ENCODE results near the gene TFAP2E. TPM values are rescaled to one million over a fixed set of nuclear protein-coding genes. Genes with fewer than 3 reads are reported as not detected.
"Not testable (repeated sequence)": the region's sequence is repeated elsewhere in the genome, so short reads cannot be mapped to it uniquely, and the experiment has no call there.

Gene TFAP2E
- total and polyA plus RNA-seq, 2 experiments from 2014 or later: 0.81 TPM; not detected in 1

DNA sequence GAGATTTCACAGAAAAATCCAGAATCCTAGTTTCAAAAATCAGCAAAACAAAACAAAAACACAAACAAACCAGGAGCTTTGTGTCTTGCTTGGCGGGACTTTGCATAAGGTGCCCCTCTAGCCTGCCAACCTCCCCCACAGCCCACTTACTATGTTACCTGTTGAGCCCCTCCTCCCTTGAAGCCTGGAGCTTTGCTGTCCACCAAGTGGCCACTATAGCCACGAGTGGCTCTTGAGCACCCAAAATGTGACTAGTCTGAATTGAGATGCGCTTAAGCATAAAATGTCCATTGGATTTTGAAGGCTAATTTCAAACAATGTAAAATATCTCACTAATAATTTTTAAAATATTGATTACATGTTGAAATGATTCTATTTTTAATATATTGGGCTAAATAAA lies 12.2 kb downstream of the TFAP2E start:
- H3K27ac ChIP-seq: no peak overlapping the region
- DNase-seq (ENCODE audit: low spot score): no peak
- H3K36me3 ChIP-seq (replicated peaks; ENCODE audit: insufficient read depth, low read depth): no peaks in the 10 kb centered on the region
- H3K4me3 ChIP-seq: no peak overlapping the region
- H3K4me2 ChIP-seq: no peak overlapping the region
- no peaks in the 10 kb centered on the region for H3K9me3 ChIP-seq (ENCODE audit: low read depth)
- H2AFZ ChIP-seq: no peak overlapping the region
- H3K79me2 ChIP-seq: no peaks in the 10 kb centered on the region
- H3K4me1 ChIP-seq (ENCODE audit: insufficient read depth): no peaks in the 10 kb centered on the region
- no peaks in the 10 kb centered on the region for H4K20me1 ChIP-seq (ENCODE audit: insufficient read depth, poor library complexity, severe bottlenecking)
- 88% methylated on average over 3 of the region's 3 CpGs for WGBS (ENCODE audit: low lambda C conversion rate, missing lambda C conversion rate)
- no peaks in the 10 kb centered on the region for H3K27me3 ChIP-seq
- TF ChIP-seq, protein P1, sequence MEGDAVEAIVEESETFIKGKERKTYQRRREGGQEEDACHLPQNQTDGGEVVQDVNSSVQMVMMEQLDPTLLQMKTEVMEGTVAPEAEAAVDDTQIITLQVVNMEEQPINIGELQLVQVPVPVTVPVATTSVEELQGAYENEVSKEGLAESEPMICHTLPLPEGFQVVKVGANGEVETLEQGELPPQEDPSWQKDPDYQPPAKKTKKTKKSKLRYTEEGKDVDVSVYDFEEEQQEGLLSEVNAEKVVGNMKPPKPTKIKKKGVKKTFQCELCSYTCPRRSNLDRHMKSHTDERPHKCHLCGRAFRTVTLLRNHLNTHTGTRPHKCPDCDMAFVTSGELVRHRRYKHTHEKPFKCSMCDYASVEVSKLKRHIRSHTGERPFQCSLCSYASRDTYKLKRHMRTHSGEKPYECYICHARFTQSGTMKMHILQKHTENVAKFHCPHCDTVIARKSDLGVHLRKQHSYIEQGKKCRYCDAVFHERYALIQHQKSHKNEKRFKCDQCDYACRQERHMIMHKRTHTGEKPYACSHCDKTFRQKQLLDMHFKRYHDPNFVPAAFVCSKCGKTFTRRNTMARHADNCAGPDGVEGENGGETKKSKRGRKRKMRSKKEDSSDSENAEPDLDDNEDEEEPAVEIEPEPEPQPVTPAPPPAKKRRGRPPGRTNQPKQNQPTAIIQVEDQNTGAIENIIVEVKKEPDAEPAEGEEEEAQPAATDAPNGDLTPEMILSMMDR (IDR thresholded peaks at IDR 0.05; ENCODE audit: poor library complexity): no peak
- TF ChIP-seq EZH2 (IDR thresholded peaks at IDR 0.05; ENCODE audit: borderline replicate concordance): no peak
- no peaks in the 10 kb centered on the region for H3K9me2 ChIP-seq (replicated peaks; ENCODE audit: insufficient read depth)

DNA sequence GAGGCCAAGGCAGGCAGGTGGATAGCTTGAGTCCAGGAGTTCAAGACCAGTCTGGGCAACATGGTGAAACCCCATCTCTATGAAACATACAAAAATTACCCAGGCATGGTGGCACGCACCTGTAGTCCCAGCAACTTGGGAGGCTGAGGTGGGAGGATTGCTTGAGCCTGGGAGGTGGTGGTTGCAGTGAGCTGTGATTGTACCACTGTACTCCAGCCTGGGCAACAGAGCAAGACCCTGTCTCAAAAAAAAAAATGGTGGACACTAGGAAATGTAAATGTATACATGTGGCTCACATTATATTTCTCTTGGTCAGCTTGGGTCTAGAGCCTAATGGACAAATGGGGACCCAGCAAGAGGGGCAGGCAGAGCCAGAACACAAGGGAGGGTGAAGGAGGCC lies 12.7 kb downstream of the TFAP2E start:
- WGBS (ENCODE audit: low lambda C conversion rate, missing lambda C conversion rate): 94% methylated on average over 1 of the region's 1 CpG
- H3K36me3 ChIP-seq (replicated peaks; ENCODE audit: insufficient read depth, low read depth); DNase-seq (ENCODE audit: low spot score): not testable (repeated sequence)

DNA sequence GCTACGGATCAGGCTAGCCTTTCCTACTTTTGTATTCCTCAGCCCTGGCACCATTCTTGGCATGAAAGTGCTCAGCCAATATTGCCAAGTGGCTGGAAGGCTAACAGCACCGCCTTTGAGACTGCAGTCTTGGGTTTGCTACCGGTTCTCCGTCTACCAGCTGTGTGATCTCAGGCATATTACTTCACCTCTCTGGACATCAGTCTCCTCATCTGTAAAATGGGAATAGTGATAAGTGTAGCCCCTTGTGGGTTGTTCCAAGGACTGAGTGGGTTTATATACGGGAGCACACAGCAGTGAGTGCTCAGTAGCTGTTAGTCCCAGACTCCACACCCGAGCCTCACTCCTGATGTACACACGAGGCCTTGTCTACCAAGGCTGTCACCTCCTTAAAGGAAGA lies 13.7 kb downstream of the TFAP2E start:
- Histone ChIP-seq H3K9me2 (replicated peaks; ENCODE audit: insufficient read depth) (no peaks in the 10 kb centered on the region), H3K27me3 (no peaks in the 10 kb centered on the region), H3K79me2 (no peaks in the 10 kb centered on the region), H2AFZ (no peak overlapping the region), H3K27ac (no peak overlapping the region), H4K20me1 (ENCODE audit: insufficient read depth, poor library complexity, severe bottlenecking) (no peaks in the 10 kb centered on the region), H3K4me1 (ENCODE audit: insufficient read depth) (no peaks in the 10 kb centered on the region), H3K4me2 (no peak overlapping the region), H3K36me3 (replicated peaks; ENCODE audit: insufficient read depth, low read depth) (no peaks in the 10 kb centered on the region), H3K4me3 (no peak overlapping the region), H3K9me3 (ENCODE audit: low read depth) (no peaks in the 10 kb centered on the region)
- TF ChIP-seq EZH2 (IDR thresholded peaks at IDR 0.05; ENCODE audit: borderline replicate concordance): no peak
- TF ChIP-seq EZH2phosphoT487 (IDR thresholded peaks at IDR 0.05; ENCODE audit: low read depth, severe bottlenecking, unreplicated experiment): no peak
- TF ChIP-seq, protein P1 (IDR thresholded peaks at IDR 0.05; ENCODE audit: poor library complexity): no peak
- 93% methylated on average over 7 of the region's 7 CpGs for WGBS (ENCODE audit: low lambda C conversion rate, missing lambda C conversion rate)
- DNase-seq (ENCODE audit: low spot score): no peak

More for the DNA sequence above, 12.7 kb downstream of the TFAP2E start:
- H3K4me2 ChIP-seq; H3K9me2 ChIP-seq (replicated peaks; ENCODE audit: insufficient read depth); H2AFZ ChIP-seq; H3K4me3 ChIP-seq; H3K27me3 ChIP-seq; H4K20me1 ChIP-seq (ENCODE audit: insufficient read depth, poor library complexity, severe bottlenecking); H3K4me1 ChIP-seq (ENCODE audit: insufficient read depth); H3K9me3 ChIP-seq (ENCODE audit: low read depth); H3K27ac ChIP-seq; H3K79me2 ChIP-seq: not testable (repeated sequence)

DNA sequence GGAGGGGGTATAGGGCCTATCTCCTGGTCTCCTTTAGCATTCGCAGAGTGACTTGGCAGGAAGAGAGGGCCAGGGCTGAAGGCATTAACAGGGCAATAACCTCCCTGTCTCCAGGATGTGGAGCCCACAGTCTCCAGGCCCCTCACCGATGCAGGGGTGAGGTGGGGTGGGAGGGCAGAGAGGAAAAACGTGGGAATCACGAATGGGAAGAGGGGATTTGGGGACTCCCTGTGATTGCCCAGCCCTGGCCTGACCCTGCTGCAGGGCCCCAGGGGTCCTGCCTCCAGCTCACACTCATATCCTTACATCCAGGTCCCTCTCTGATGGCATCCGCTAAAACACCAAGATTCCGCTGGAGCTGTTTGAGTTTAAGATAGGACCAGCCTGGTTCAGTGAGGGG lies 14.6 kb downstream of the TFAP2E start:
- WGBS (ENCODE audit: low lambda C conversion rate, missing lambda C conversion rate): 76% methylated on average over 6 of the region's 6 CpGs
- no peak overlapping the region for H2AFZ ChIP-seq
- no peaks in the 10 kb centered on the region for H3K27me3 ChIP-seq
- no peaks in the 10 kb centered on the region for H3K4me1 ChIP-seq (ENCODE audit: insufficient read depth)
- H3K79me2 ChIP-seq: no peaks in the 10 kb centered on the region
- H3K36me3 ChIP-seq (replicated peaks; ENCODE audit: insufficient read depth, low read depth): no peaks in the 10 kb centered on the region
- no peaks in the 10 kb centered on the region for H3K9me2 ChIP-seq (replicated peaks; ENCODE audit: insufficient read depth)
- TF ChIP-seq, protein P1 (IDR thresholded peaks at IDR 0.05; ENCODE audit: poor library complexity): no peak
- no peak for TF ChIP-seq EZH2phosphoT487 (IDR thresholded peaks at IDR 0.05; ENCODE audit: low read depth, severe bottlenecking, unreplicated experiment)
- TF ChIP-seq EZH2 (IDR thresholded peaks at IDR 0.05; ENCODE audit: borderline replicate concordance): no peak
- no peak overlapping the region for H3K4me2 ChIP-seq
- no peak overlapping the region for H3K27ac ChIP-seq
- no peak for DNase-seq (ENCODE audit: low spot score)
- no peaks in the 10 kb centered on the region for H3K9me3 ChIP-seq (ENCODE audit: low read depth)
- H4K20me1 ChIP-seq (ENCODE audit: insufficient read depth, poor library complexity, severe bottlenecking): no peaks in the 10 kb centered on the region
- no peak overlapping the region for H3K4me3 ChIP-seq
